NCI-H345 (cell line): ENCODE measurements around the gene CSAG3.
"Not testable (repeated sequence)": the region's sequence is repeated elsewhere in the genome, so short reads cannot be mapped to it uniquely, and the experiment has no call there.

Experiments
- DNase-seq: peaks from one replicate; lab custom pipeline; 2025; lab: John Stamatoyannopoulos, UW

CSAG3 gene

DNA sequence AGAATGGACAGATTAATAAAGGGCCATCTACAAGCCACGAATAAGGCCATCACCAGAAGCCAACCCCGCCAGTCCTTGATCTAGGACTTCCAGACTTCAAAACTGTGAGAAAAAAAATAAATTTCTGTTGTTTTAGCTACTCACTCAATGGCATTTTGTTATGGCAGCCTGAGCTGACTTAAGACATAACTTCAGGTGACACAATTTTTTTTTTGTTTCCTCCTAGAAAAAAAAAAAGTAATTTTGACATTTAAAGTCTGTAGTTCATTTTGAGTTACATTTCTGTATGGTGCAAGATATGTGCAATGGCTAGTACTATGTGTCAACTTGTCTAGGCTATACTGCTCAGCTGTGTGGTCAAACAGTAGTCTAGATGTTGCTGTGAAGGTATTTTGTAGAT lies at the start of gene CSAG3:
TSS of gene CSAG3 (plus strand) at position 301 of the 400 bp plus-strand sequence.
- not testable (repeated sequence) for DNase-seq

DNA sequence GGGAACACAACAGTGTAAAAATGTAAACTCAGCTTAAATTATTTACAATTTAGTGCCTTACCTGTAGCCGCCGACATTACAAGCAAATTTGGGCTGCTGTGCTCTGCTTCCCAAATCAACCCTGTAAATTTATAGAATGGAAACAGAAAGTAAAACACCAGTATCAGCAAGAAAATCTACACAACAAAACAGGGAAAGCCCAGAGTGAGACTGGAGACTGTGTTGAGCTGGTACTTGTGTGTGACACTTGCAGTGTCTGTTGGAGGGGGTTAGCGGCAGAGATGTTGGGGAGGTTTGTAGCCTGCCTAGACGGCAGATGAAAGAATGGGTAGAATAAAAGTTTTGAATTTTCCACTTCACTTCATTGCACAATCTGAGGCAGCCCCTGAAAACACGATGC lies 45.8 kb upstream of the CSAG3 start:
- DNase-seq: not testable (repeated sequence)

DNA sequence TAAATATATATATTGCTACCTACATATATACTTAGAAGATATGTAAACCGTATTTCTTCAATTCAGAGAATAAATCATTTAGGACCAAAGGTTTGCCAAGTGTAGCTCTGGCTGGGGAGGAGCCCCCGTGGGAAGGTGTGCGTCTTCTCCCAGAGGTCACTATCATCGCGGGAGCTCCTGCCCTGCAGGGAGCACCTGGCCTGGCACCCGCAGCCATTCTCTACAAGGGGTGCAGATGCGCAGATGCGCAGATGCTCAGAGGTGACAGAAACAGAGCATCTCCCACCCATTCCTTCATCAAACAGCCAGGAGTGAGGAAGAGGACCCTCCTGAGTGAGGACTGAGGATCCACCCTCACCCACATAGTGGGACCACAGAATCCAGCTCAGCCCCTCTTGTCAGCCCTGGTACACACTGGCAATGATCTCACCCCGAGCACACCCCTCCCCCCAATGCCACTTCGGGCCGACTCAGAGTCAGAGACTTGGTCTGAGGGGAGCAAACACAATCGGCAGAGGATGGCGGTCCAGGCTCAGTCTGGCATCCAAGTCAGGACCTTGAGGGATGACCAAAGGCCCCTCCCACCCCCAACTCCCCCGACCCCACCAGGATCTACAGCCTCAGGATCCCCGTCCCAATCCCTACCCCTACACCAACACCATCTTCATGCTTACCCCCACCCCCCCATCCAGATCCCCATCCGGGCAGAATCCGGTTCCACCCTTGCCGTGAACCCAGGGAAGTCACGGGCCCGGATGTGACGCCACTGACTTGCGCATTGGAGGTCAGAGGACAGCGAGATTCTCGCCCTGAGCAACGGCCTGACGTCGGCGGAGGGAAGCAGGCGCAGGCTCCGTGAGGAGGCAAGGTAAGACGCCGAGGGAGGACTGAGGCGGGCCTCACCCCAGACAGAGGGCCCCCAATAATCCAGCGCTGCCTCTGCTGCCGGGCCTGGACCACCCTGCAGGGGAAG lies 44.9 kb upstream of the CSAG3 start, which contains the start of gene MAGEA2B:
TSS of gene MAGEA2B (plus strand) at position 814 of the 973 bp plus-strand sequence. CDS start 2,479 bp downstream, outside the sequence.
- not testable (repeated sequence) for DNase-seq

DNA sequence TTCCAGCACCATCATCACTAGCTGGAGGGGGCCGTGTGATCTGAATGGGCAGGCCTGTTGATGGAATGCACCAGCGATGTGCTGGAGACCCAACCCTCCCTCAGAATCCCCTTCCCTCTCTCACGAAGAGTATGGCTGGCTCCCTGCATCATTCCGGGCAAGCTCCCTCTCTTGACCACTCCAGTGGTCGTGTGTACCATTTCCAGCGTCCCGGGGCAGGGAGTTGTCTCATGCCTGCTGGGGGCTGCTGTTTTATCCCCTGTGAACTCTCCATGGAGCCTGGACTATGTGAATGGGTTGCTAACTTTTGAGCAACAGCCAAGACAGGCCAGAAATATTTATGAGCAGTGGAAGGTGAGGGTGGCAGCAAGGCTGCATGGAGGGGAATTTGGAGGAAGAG lies 33.6 kb upstream of the CSAG3 start:
- DNase-seq: no peak

DNA sequence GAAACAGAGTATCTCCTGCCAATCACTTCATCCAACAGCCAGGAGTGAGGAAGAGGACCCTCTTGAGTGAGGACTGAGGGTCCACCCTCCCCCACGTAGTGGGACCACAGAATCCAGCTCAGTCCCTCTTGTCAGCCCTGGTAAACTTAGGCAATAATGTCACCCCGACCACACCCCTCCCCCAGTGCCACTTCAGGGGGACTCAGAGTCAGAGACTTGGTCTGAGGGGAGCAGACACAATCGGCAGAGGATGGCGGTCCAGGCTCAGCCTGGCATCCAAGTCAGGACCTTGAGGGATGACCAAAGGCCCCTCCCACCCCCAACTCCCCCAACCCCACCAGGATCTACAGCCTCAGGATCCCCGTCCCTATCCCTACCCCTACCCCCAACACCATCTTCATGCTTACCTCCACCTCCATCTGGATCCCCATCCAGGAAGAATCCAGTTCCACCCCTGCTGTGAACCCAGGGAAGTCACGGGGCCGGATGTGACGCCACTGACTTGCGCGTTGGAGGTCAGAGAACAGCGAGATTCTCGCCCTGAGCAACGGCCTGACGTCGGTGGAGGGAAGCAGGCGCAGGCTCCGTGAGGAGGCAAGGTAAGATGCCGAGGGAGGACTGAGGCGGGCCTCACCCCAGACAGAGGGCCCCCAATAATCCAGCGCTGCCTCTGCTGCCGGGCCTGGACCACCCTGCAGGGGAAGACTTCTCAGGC lies 25.6 kb upstream of the CSAG3 start, which contains the start of the genes CSAG1 and MAGEA12:
TSS of gene CSAG1 (minus strand) at position 461 of the 715 bp plus-strand sequence. CDS start 1,261 bp downstream, outside the sequence.
TSS of gene MAGEA12 (plus strand) at position 497 of the 715 bp plus-strand sequence. CDS start 2,405 bp downstream, outside the sequence.
- DNase-seq: no peak

DNA sequence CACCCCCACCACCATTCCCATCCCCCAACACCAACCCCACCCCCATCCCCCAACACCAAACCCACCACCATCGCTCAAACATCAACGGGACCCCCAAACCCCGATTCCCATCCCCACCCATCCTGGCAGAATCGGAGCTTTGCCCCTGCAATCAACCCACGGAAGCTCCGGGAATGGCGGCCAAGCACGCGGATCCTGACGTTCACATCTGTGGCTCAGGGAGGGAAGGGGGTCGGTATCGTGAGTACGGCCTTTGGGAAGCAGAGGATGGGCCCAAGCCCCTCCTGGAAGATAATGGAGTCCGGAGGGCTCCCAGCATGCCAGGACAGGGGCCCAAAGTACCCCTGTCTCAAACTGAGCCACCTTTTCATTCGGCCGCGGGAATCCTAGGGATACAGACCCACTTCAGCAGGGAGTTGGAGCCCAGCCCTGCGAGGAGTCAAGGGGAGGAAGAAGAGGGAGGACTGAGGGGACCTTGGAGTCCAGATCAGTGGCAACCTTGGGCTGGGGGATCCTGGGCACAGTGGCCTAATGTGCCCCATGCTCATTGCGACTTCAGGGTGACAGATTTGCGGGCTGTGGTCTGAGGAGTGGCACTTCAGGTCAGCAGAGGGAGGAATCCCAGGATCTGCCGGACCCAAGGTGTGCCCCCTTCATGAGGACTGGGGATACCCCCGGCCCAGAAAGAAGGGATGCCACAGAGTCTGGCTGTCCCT lies 24.7 kb upstream of the CSAG3 start:
- not testable (repeated sequence) for DNase-seq

DNA sequence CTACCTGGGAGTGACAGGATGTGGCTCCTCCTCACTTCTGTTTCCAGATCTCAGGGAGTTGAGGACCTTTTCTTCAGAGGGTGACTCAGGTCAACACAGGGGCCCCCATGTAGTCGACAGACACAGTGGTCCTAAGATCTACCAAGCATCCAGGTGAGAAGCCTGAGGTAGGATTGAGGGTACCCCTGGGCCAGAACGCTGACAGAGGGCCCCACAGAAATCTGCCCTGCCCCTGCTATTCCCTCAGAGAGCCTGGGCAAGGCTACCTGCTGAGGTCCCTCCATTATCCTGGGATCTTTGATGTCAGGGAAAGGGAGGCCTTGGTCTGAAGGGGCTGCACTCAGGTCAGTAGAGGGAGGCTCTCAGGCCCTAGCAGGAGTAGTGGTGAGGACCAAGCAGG lies 23.9 kb upstream of the CSAG3 start:
- DNase-seq: no peak

DNA sequence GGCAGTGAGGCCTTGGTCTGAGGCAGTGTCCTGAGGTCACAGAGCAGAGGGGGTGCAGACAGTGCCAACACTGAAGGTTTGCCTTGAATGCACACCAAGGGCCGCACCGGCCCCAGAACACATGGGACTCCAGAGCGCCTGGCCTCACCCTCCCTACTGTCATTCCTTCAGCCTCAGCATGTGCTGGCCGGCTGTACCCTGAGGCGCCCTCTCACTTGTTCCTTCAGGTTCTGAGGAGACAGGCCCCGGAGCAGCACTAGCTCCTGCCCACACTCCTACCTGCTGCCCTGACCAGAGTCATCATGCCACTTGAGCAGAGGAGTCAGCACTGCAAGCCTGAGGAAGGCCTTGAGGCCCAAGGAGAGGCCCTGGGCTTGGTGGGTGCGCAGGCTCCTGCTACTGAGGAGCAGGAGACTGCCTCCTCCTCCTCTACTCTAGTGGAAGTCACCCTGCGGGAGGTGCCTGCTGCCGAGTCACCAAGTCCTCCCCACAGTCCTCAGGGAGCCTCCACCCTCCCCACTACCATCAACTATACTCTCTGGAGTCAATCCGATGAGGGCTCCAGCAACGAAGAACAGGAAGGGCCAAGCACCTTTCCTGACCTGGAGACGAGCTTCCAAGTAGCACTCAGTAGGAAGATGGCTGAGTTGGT lies 23.0 kb upstream of the CSAG3 start:
- DNase-seq: no peak

DNA sequence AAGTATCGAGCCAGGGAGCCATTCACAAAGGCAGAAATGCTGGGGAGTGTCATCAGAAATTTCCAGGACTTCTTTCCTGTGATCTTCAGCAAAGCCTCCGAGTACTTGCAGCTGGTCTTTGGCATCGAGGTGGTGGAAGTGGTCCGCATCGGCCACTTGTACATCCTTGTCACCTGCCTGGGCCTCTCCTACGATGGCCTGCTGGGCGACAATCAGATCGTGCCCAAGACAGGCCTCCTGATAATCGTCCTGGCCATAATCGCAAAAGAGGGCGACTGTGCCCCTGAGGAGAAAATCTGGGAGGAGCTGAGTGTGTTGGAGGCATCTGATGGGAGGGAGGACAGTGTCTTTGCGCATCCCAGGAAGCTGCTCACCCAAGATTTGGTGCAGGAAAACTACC lies 22.5 kb upstream of the CSAG3 start:
- not testable (repeated sequence) for DNase-seq

DNA sequence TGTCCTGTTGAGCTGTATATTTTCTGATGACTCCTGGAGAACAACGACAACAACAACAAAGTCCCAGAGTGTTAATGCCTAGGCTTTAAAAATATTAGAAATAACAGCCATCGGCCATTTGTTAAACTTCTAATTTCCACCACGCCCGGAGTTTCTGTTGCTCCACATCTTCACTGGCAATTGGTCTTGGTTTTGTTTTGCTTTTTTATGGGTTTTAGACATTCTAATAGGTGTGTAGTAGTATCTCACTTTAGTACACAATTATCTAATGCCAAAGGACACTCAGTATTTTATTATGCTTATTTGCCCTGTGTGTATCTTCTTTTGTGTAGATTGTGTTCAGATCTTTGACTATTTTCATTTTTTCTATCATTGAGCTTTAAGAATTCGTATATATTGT lies 20.5 kb upstream of the CSAG3 start:
- DNase-seq: no peak

DNA sequence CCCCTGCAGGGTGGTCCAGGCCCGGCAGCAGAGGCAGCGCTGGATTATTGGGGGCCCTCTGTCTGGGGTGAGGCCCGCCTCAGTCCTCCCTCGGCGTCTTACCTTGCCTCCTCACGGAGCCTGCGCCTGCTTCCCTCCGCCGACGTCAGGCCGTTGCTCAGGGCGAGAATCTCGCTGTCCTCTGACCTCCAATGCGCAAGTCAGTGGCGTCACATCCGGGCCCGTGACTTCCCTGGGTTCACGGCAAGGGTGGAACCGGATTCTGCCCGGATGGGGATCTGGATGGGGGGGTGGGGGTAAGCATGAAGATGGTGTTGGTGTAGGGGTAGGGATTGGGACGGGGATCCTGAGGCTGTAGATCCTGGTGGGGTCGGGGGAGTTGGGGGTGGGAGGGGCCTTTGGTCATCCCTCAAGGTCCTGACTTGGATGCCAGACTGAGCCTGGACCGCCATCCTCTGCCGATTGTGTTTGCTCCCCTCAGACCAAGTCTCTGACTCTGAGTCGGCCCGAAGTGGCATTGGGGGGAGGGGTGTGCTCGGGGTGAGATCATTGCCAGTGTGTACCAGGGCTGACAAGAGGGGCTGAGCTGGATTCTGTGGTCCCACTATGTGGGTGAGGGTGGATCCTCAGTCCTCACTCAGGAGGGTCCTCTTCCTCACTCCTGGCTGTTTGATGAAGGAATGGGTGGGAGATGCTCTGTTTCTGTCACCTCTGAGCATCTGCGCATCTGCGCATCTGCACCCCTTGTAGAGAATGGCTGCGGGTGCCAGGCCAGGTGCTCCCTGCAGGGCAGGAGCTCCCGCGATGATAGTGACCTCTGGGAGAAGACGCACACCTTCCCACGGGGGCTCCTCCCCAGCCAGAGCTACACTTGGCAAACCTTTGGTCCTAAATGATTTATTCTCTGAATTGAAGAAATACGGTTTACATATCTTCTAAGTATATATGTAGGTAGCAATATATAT lies 5.0 kb upstream of the CSAG3 start, which contains the start of gene MAGEA2:
TSS of gene MAGEA2 (minus strand) at position 157 of the 965 bp plus-strand sequence. CDS start 2,479 bp downstream, outside the sequence.
- not testable (repeated sequence) for DNase-seq

DNA sequence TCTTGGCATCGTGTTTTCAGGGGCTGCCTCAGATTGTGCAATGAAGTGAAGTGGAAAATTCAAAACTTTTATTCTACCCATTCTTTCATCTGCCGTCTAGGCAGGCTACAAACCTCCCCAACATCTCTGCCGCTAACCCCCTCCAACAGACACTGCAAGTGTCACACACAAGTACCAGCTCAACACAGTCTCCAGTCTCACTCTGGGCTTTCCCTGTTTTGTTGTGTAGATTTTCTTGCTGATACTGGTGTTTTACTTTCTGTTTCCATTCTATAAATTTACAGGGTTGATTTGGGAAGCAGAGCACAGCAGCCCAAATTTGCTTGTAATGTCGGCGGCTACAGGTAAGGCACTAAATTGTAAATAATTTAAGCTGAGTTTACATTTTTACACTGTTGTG lies 4.1 kb upstream of the CSAG3 start:
- not testable (repeated sequence) for DNase-seq

DNA sequence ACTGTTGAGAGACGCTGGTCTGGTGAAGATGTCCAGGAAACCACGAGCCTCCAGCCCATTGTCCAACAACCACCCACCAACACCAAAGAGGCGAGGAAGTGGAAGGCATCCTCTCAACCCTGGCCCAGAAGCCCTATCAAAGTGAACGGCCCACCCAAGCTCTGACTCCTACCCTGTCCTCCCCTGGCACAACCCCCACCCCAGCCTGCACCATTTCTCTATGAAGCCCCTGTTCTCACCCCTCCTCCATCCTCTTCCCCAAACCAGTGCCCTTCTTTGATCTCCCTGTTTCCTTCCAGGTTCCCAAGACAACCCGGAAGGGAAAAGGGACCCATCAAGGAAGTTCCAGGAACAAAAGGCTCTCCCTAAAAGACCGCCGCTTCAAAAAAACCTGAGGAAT lies 526 bp downstream of the CSAG3 start:
- not testable (repeated sequence) for DNase-seq

DNA sequence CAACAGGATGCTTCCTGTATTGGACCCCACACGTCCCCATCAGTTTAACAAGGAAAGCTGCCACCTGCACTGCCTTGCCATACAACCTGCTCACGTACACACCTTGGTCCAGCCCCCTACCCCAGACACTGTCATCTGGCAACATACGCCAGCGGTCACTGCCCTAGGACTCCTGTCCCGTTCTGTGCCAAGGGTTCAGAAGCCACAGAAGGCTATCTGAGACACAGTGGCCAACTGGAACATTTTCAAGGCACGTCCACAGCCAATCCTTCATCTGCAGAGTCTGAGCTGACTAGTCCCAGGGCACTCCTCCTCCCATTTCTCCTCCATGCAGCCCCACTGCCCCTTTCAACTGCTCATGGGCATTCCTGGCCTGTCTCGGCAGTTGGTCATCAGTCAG lies 2.6 kb downstream of the CSAG3 start:
- not testable (repeated sequence) for DNase-seq

DNA sequence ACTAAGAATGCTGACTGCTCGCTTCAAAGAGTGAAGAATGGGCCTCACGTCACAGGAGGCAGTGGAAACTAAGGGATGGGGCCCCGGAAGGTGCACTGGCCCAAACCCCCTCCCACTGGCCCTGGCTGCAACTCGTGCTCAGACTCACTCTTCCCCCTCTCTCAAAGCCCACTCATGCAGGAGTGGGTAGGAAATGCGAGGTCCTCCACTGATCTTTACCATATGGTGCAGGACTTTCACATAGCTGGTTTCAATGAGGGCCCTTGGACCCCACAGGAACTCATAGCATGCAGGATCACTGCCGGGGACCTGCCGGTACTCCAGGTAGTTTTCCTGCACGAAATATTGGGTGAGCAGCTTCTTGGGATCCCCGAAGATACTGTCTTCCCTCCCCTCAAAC lies 7.5 kb downstream of the CSAG3 start:
- DNase-seq: not testable (repeated sequence)

DNA sequence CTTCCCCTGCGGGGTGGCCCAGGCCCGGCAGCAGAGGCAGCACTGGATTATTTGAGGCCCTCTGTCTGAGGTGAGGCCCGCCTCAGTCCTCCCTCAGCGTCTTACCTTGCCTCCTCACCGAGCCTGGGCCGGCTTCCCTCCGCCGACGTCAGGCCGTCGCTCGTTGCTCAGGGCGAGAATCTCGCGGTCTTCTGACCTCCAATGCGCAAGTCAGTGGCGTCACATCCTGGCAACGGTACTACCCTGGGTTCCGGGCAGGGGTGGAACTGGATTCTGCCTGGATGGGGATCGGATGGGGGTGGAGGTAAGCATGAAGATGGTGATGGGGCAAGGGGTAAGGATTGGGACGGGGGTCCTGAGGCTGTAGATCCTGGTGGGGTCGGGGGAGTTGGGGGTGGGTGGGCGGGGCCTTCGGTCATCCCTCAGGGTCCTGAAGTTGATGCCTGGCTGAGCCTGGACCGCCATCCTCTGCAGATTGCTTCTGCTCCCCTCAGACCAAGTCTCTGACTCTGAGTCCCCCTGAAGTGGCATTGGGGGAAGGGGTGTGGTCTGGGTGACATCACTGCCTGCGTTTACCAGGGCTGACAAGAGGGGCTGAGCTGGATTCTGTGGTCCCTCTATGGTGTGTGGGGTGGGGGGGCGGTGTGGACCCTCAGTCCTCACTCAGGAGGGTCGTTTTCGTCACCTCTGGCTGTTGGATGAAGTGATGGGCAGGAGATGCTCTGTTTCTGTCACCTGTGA lies 10.7 kb downstream of the CSAG3 start, which contains the start of gene MAGEA6:
TSS of gene MAGEA6 (minus strand) at position 141 of the 741 bp plus-strand sequence. CDS start 2,039 bp downstream, outside the sequence.
- not testable (repeated sequence) for DNase-seq

DNA sequence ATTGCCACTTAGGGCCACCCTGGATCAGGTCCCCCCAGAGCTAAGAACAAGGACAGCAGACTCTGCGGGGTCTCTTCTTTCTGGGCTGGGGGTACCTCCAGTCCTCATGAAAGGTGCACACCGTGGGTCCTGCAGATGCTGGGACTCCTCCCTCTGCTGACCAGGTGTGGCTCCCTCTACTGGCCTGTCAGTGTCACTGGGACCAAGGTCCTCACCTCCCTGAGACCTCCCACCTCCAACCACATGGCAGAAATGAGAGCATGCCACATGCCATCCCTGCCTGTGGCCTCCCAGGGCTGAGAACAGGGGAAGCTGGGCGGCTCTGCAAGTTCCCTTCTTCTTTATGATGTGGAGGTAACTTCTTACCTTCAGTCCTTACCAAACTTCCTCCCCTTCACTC lies 28.0 kb downstream of the CSAG3 start:
- DNase-seq: not testable (repeated sequence)

DNA sequence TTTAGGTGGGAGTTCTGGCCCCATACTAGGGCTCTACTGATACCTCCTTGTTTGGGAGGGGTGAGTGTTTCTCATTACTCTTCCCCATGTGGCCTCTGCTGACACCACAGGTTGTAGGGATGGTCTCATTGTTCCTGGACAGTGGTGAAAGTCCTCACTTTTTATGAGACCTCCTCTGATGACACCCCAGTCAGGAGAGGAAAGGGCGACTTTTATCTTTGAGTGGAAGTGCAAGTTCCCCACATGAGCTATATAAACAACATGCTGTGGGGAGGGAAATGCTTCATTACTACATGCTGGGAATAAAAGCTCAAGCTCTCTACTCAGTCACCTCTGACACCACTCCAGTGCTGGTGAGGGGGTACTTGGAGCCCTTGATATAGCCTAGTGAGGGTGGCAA lies 39.9 kb downstream of the CSAG3 start:
- DNase-seq: no peak

DNA sequence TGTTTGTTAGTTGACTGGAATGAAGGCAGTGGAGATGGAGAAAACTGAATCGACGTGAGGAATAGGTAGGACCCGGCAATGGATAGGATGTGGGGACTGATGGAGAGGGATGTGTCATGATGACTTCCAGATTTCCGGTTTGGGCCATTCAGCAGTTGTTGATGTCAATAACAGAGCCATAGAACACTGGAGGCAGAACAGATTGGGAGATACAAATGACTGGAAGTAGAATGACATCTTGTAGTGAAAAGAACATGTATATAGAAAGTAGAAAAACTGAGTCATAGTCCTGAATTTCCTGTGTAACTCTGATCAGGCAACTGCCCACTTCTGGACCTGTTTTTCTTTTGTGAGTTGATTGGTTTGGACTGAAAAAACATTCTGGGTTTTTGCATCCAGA lies 47.0 kb downstream of the CSAG3 start:
- no peak for DNase-seq
